SJCRH30 (cell line): ENCODE measurements around the gene DNAJB13. TPM values are rescaled to one million over a fixed set of nuclear protein-coding genes. Genes with fewer than 3 reads are reported as not detected.

Experiments
- DNase-seq, 2 experiments: peaks; one replicate each; pipeline ENCODE4 v3.0.0-alpha.2; 2015 to 2020
- H3K27ac ChIP-seq: fragments of 250-450 bp; sonication (Bioruptor Pico); 2 replicates; pipeline ENCODE4 v1.5.1; 2020; ENCODE audit warnings: mild to moderate bottlenecking, moderate library complexity
- H3K27me3 ChIP-seq: fragments of 250-450 bp; sonication (Bioruptor Pico); 2 replicates; pipeline ENCODE4 v1.5.1; 2020; ENCODE audit warnings: mild to moderate bottlenecking, moderate library complexity
- H3K36me3 ChIP-seq: fragments of 250-450 bp; sonication (Bioruptor Pico); 2 replicates; pipeline ENCODE4 v1.5.1; 2020; ENCODE audit warnings: mild to moderate bottlenecking, moderate library complexity
- H3K4me1 ChIP-seq: fragments of 250-450 bp; sonication (Bioruptor Pico); 2 replicates; pipeline ENCODE4 v1.5.1; 2020; ENCODE audit warnings: mild to moderate bottlenecking, moderate library complexity
- H3K4me3 ChIP-seq: fragments of 250-450 bp; sonication (Bioruptor Pico); 2 replicates; pipeline ENCODE4 v1.5.1; 2020; ENCODE audit warnings: mild to moderate bottlenecking, moderate library complexity
- H3K9me3 ChIP-seq: fragments of 250-450 bp; sonication (Bioruptor Pico); replicated peaks from 2 replicates; pipeline ENCODE4 v1.5.1; 2020; ENCODE audit warnings: mild to moderate bottlenecking, moderate library complexity
- total RNA-seq: library from RNA; depleted of rRNA; stranded (reverse); fragments of >200 nt; shearing (Covaris generic); gene quantifications from 2 replicates; pipeline ENCODE4 v1.2.3, GENCODE V29; 2014

Gene DNAJB13
- total RNA-seq, 1 experiment from 2014 or later: not detected

DNA sequence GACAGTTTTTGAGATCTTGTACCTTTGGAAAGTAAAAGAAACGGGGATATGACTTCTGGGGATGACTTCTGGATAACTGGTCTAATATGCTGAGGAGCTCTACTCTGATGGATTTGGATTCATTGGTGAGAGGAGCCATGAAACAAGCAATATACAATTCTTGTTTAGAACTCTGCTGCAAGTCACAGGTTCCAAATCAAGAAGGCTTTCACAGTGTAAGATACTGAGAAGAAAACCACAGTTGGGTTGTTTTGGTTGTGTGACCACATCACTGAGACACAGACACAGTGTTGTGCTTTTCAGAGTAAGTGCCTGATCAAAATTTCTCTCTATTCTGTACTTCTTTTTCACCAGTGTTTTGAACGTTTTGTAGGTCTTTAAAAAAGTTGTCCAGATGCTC lies 44.9 kb downstream of the DNAJB13 start:
- Histone ChIP-seq H3K36me3 (no peaks in the 10 kb centered on the region), H3K27ac (no peak overlapping the region), H3K9me3 (no peaks in the 10 kb centered on the region), H3K4me3 (no peak overlapping the region), H3K4me1 (no peaks in the 10 kb centered on the region), H3K27me3 (no peaks in the 10 kb centered on the region)
- DNase-seq: no peak

DNA sequence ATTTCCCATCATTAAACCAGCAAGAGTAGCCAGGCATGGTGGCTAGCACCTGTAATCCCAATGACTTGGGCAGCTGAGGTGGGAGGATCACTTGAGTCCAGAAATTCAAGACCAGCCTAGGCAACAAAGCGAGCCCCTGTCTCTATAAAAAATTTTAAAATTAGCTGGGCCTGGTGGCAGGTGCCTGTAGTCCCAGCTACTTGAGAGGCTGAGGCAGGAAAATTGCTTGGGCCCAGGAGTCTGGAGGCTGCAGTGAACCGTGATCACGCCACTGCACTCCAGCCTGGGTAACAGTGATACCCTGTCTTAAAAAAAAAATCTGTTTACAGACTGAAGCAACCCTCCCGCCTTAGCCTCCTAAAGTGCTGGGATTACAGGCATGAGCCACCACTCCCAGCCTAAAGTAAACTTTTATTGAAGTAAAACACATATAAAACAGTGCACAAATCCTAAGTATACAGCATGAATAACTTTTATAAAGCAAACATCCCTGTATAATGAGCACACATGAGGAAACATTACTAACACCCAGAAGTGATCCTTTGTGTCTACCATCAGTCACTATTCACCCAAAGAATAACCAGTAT lies 45.4 kb downstream of the DNAJB13 start:
- H3K9me3 ChIP-seq: no peaks in the 10 kb centered on the region
- no peak for DNase-seq
- no peak overlapping the region for H3K27ac ChIP-seq
- H3K4me3 ChIP-seq: no peak overlapping the region
- no peaks in the 10 kb centered on the region for H3K27me3 ChIP-seq
- no peaks in the 10 kb centered on the region for H3K4me1 ChIP-seq
- no peaks in the 10 kb centered on the region for H3K36me3 ChIP-seq

DNA sequence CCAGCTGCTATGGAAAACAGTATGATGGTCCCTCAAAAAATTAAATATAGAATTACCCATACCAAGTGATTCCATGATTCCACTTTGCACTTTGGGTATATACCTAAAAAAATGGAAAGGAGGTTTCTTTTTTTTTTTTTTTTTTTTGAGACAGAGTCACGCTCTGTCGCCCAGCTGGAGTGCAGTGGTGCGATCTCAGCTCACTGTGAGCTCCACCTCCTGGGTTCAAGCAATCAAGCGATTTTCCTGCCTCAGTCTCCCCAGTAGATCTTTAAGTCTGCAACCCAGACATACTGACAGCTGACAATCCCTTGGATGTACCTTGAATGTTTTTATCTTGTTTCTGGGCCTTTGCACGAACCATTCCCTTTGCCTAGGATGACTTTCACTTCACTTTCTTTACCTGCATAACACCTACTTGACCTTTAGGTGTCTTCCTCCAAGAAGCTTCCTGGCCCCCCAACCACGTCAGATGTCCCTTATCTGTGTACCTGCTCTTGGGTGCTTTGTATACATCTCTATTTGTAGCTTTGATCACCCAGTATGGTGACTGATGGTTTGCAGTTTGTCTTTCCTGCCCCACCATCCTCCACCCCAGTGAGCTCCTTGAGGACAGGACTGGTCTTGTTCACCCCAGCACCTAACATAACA lies 46.4 kb downstream of the DNAJB13 start:
- no peaks in the 10 kb centered on the region for H3K36me3 ChIP-seq
- no peak for DNase-seq
- H3K9me3 ChIP-seq: no peaks in the 10 kb centered on the region
- no peak overlapping the region for H3K4me3 ChIP-seq
- H3K4me1 ChIP-seq: no peaks in the 10 kb centered on the region
- H3K27ac ChIP-seq: no peak overlapping the region
- H3K27me3 ChIP-seq: no peaks in the 10 kb centered on the region

DNA sequence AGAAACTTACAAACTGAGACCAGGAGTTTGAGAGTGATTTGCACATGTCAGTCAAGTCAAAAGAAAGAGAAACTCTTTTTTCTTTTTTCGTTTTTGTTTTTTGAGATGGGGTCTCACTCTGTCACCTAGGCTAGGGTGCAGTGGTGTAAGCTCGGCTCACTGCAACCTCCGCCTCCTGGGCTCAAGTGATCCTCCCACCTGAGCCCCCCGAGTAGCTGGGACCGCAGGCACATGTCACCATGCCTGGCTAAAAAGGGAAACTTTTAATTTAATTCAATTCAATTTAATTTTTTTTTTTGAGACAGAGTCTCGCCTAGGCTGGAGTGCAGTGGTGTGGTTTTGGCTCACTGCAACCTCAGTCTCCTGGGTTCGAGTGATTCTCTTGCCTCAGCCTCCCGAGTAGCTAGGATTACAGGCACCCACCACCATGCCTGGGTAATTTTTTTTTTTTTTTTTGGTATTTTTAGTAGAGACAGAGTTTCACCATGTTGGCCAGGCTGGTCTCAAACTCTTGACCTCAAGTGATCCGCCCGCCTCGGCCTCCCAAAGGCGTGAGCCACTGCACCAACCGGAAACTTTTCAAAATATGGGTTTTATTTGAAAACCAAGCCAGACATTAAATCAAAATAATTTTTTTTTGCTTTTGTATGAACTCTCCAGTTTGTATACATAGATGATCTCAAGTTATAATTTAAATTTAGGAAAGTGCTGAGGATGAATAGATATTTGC lies 48.2 kb downstream of the DNAJB13 start:
- peaks cover 4% of the 10 kb centered on the region; the same call in 1 of the 2 replicates for H3K36me3 ChIP-seq
- no peaks in the 10 kb centered on the region for H3K9me3 ChIP-seq
- no peaks in the 10 kb centered on the region for H3K27me3 ChIP-seq
- DNase-seq: no peak
- H3K27ac ChIP-seq: no peak overlapping the region
- H3K4me1 ChIP-seq: no peaks in the 10 kb centered on the region
- H3K4me3 ChIP-seq: no peak overlapping the region

DNA sequence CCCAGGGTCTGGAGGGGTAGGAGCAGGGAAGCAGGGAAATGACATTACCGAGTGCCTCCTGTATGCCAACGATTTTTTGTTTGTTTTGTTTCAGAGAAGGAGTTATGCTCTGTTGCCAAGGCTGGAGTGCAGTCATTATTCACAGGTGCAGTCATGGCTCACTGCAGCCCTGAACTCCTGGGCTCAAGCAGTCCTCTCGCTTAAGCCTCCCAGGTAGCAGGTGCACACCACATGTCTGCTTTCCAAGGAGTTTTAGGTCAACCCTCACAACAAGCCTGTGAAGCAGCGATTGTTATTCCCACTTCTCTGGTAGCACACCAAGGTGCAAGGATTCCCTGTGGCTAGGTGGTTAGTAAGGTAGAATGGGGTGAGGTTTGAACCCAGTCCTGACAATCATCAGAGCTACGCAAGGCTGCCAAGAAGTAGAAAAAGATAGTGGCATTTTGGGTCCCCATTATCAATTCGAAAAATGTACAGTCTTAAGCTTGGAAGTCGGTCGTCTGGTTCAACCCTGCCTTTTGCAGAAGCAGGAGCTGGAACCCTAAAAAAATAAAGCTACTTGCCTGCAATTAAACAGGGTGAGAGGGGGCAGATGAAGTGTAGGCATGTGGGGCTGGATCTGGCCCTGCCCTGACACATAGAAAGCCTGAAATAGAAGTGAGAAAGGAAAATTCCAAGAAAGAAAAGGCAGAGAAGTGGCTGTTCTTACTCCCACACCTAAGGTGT lies 48.9 kb downstream of the DNAJB13 start:
- no peak overlapping the region for H3K27ac ChIP-seq
- H3K4me1 ChIP-seq: no peaks in the 10 kb centered on the region
- peaks cover 4% of the 10 kb centered on the region; the same call in 1 of the 2 replicates for H3K36me3 ChIP-seq
- no peaks in the 10 kb centered on the region for H3K27me3 ChIP-seq
- H3K9me3 ChIP-seq: no peaks in the 10 kb centered on the region
- no peak for DNase-seq
- no peak overlapping the region for H3K4me3 ChIP-seq

DNA sequence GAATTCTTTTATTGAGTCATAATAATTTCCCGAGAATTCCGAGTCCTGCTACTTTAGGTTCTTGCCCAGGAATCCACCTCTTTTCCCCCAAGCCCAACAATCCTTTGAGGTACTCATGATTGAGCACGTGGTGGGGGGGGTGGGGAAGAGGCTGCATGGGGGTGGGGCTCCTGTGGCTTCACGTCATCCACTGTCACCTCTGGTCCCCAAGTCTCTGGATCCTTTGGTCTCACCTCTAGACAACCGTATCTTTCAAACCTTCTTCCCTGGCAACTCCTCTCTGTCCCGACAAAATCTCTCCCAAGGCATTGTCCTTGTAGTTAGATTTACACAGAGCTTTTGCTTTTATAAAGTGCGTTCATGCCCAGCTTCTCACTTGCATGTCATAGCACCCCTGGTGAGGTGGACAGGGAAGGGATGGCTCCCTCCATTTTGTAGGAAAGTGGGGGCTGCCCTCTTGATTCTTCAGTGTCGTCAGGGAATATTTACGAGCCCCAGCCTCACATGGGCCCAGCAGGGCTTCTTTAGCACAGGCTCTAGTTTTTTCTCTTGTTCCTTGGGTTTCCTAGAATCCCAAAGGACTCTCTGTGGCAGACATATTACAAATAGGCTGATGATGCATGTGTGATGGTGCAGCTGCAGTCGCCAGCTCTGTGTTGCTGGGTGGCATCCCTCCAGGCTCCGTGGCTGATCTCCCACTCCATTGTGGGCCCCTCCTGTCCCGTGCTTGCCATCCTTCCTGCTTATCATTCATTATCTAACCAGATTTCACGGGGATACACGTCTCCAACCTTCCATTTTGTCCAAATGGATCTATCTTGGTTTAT lies 49.7 kb downstream of the DNAJB13 start:
- Histone ChIP-seq H3K4me1 (no peaks in the 10 kb centered on the region), H3K27me3 (no peaks in the 10 kb centered on the region), H3K27ac (no peak overlapping the region), H3K9me3 (no peaks in the 10 kb centered on the region), H3K36me3 (peaks cover 4% of the 10 kb centered on the region; the same call in 1 of the 2 replicates), H3K4me3 (no peak overlapping the region)
- no peak for DNase-seq

DNA sequence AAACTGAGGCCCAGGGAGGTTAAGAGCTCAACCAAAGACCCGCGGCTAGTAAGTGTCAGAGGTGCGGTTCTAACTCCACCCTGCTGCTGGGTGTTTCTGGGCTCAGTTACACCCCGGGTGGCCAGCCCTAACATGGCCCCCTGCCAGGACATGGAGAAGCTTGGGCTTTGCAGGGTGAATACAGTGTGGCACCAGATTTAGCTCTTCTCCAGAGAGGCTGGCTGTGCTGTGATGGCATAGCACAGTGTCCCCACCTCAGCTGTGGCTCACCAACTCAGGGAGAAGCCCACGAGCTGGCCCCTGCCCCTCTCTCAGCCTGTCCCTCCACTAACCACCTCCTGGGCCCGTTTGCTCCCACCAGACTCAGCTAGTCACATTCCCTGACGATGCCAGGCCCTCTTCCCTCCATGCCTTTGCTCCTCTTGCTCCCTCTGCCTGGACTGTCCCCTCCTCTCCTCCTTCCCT lies 51.0 kb downstream of the DNAJB13 start:
- Histone ChIP-seq H3K9me3 (no peaks in the 10 kb centered on the region), H3K4me1 (no peaks in the 10 kb centered on the region), H3K4me3 (no peak overlapping the region), H3K27ac (no peak overlapping the region), H3K27me3 (no peaks in the 10 kb centered on the region), H3K36me3 (peaks cover 4% of the 10 kb centered on the region; the same call in 1 of the 2 replicates)
- no peak for DNase-seq

DNA sequence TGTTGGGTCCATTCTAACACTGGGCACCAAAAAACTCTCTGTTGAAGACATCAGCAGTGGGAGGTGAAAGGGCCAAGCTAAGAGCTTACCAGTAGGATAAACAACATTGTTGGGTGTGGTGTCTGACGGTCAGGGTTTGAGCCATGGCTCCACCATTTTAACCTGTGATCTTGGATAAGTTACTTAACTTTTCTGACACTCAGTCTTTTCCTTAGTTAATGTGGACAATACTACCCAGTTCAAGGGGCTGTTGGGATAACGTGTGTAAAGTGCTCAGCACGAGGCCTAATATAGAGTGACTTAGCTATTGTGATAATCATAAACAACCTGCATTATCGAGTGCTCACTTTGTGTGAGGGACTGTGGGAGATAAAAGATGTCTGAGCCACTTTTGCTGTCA lies 52.0 kb downstream of the DNAJB13 start:
- Histone ChIP-seq H3K27ac (no peak overlapping the region), H3K27me3 (no peaks in the 10 kb centered on the region), H3K4me3 (no peak overlapping the region), H3K4me1 (no peaks in the 10 kb centered on the region), H3K9me3 (no peaks in the 10 kb centered on the region), H3K36me3 (peaks cover 4% of the 10 kb centered on the region; the same call in 1 of the 2 replicates)
- DNase-seq: no peak

DNA sequence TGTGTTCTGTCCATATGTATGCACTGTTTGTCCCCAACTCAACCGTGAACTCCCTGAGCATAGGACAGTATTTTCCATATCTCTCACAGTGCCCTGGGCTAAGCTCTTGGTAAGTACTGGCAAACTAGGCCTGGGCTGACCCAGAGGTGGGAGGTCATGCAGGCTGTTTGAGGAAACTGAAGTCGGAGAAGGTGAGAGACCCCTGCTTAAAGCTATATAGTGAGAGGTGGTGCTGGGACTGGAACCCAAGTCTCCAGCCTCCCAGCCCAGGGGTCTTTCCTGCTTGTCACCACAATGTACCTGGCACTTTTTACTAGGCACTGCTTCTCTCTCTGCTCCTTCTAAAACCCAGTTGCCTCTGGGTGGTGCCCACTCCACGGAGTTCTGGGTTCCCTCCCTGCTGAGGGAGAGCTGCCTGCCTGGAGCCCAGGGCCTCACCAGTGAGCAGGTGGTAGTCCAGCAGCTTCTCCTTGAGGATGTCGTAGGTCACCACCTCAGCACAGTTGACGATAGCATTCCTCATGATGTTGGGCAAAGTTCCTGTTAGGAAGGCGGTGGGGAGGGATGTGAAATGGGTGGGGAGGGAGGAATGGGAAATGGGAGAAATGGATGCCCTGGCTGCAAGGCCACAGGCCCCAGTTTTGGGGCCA lies 53.3 kb downstream of the DNAJB13 start:
- DNase-seq: no peak

DNA sequence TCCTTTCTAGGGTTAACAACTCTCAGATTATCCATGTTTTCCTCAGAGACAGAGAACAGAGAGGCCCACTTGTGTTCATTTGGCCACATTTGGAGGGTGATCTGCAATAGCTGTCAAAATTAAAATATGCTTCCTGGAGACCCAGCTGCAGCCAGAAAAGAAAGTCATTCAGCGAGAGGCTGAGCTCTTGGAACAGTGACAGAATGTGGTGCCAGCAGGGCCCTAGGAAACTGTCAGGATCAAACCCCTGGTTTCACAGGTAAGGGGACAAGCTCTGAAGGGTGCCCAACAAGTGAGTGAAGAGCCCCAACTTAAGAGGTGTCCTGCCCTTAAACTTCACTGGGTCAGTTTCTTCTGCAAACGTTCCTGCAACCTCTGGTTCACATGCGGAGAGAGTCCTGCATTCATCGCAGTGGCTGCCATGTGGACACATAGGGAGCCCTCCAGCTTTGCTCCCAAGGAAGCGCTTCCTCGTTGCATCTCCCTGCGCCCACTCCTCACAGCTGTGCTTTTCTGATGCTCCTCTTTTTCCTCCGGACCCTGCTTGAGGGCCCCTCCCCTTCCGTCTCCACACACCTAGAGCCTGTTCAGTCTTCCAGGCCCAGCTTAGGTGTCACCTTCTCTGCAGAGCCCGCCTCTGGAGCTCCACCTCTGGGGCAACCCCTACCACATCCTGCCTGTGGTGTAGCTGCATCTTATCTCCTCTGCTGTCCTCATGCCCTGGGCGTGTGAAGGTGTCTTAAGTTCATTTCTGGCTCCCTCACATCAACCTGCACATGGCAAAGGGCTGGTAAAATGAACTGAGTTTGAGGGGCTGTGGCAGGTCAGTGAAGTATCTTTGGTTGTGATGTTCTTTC lies 54.2 kb downstream of the DNAJB13 start:
- no peak for DNase-seq
- Histone ChIP-seq H3K27me3 (no peaks in the 10 kb centered on the region), H3K27ac (no peak overlapping the region), H3K9me3 (no peaks in the 10 kb centered on the region), H3K4me3 (no peak overlapping the region), H3K4me1 (peaks cover 5% of the 10 kb centered on the region; the same call in 1 of the 2 replicates), H3K36me3 (peaks cover 4% of the 10 kb centered on the region; the same call in 1 of the 2 replicates)

More for the DNA sequence above, 53.3 kb downstream of the DNAJB13 start:
- H3K4me3 ChIP-seq: no peak overlapping the region
- peaks cover 5% of the 10 kb centered on the region; the same call in 1 of the 2 replicates for H3K4me1 ChIP-seq
- H3K9me3 ChIP-seq: no peaks in the 10 kb centered on the region
- peaks cover 4% of the 10 kb centered on the region; the same call in 1 of the 2 replicates for H3K36me3 ChIP-seq
- no peaks in the 10 kb centered on the region for H3K27me3 ChIP-seq
- H3K27ac ChIP-seq: no peak overlapping the region

DNA sequence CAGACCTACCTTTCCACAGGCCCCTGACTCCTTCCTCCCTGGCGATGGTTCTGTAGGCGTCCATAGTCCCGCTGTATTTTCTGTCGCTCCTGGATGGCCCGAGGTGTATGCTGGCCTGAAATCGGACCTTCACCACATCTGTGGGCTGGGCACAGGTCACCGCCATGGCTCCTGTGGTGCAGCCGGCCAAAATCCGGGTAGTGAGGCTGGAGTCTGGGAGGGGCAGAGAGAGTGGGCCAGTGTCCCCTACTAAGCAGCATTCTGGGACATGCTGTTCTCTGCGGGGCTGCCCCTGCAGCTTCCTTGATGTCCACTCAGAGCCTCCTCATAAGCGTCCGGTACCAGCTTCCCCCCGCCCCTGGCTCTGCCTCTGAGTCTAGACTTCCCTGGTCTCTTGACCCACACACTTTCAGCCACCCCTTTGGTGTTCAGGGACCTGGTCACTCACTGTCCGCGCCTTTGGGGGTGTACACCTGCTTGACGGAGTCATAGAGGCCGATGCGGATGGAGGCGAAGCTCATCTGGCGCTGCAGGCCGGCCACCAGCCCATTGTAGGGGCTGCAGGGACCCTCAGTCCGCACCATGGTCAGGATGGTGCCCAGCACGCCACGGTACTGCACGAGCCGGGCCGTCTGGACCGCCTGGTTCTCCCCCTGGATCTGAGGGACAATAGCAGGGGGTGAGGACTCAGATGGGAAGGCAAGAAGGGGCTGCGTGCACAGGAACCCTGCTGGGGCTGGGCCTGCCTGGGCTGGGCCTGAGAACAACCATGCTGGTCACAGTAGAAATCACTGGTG lies 55.1 kb downstream of the DNAJB13 start:
- DNase-seq: no peak
- peaks cover 5% of the 10 kb centered on the region; the same call in 1 of the 2 replicates for H3K4me1 ChIP-seq
- H3K27ac ChIP-seq: no peak overlapping the region
- no peak overlapping the region for H3K4me3 ChIP-seq
- peaks cover 4% of the 10 kb centered on the region; the same call in 1 of the 2 replicates for H3K36me3 ChIP-seq
- no peaks in the 10 kb centered on the region for H3K27me3 ChIP-seq
- H3K9me3 ChIP-seq: no peaks in the 10 kb centered on the region

DNA sequence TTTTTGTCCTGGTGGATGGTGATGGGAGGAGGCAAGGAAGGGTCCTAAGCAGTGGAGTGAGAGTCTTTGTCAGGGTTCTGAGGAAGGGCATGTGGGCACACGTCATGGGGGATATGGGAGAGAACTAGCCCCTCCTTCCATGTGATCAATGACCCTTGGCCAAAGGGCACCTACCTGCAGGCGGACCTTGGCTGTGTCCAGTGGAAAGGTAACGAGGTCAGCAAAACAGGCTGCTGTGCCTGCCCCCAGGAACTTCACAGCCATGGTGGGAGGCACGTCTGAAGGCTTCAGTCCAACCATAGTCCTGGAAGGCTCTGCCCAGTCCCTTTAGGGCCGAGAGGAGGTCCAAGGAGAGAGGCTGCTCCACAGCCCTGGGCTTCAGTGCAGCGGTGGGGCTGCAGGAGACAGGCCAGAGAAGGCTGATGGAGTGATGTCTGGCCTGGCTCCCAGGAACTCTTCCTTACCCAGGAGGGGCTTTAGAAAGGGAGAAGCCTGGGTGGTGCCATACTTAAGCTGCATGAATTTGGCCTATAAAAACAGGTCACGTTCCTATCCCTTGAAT lies 56.0 kb downstream of the DNAJB13 start:
- Histone ChIP-seq H3K27ac (no peak overlapping the region), H3K9me3 (no peaks in the 10 kb centered on the region), H3K4me1 (peaks cover 5% of the 10 kb centered on the region; the same call in 1 of the 2 replicates), H3K36me3 (peaks cover 4% of the 10 kb centered on the region; the same call in 1 of the 2 replicates), H3K27me3 (no peaks in the 10 kb centered on the region), H3K4me3 (no peak overlapping the region)
- DNase-seq: no peak
